ENCODE results near the gene FBLL1. TPM values are rescaled to one million over a fixed set of nuclear protein-coding genes. Genes with fewer than 3 reads are reported as not detected.
"Not testable (repeated sequence)": the region's sequence is repeated elsewhere in the genome, so short reads cannot be mapped to it uniquely, and the experiment has no call there.

The FBLL1 gene
- total RNA-seq, 1 experiment from 2014 or later, result 7.5 TPM

- ChIA-PET CTCF (no interaction called here), POLR2A (no interaction called here)
- Histone ChIP-seq H3K36me3 (ENCODE audit: control insufficient read depth, insufficient read depth, low read length) (no peaks in the 10 kb centered on the region), H3K4me1 (ENCODE audit: control insufficient read depth, insufficient read depth, low read length) (no peaks in the 10 kb centered on the region), H3K4me3 (ENCODE audit: low read depth in 2 of 2, low read length in 2 of 2) (no peak overlapping the region), H3K9me3 (ENCODE audit: control insufficient read depth, insufficient read depth, low read depth, low read length) (no peaks in the 10 kb centered on the region), H3K27ac (ENCODE audit: low read length) (no peak overlapping the region), H3K27me3 (ENCODE audit: control insufficient read depth, insufficient read depth, low read length) (no peaks in the 10 kb centered on the region)
- in situ Hi-C loops (cut with HindIII; ENCODE audit: low pct_unique_long_range_greater_than_20kb, low sequenced_read_pairs), result no loop called here
- ATAC-seq (no peak), DNase-seq (ENCODE audit: low read depth, low spot score) (no peak)
- BruUV-seq (replicated peaks), result no TSS peak
- TF ChIP-seq POLR2AphosphoS5 (IDR thresholded peaks at IDR 0.05; ENCODE audit: low read depth, low read length), result no peak
- no peak for TF ChIP-seq SIN3A (IDR thresholded peaks at IDR 0.05; ENCODE audit: borderline replicate concordance, insufficient read depth, low read depth, low read length)
- no peak for TF ChIP-seq TCF7L2 (IDR thresholded peaks at IDR 0.05; ENCODE audit: low read depth, low read length)
- no peak for TF ChIP-seq CTCF (IDR thresholded peaks at IDR 0.05)
- TF ChIP-seq REST (IDR thresholded peaks at IDR 0.05; ENCODE audit: insufficient read depth in 1 of 2, low read depth in 2 of 2, low read length in 1 of 2), result no peak
- intact Hi-C loops (cut with micrococcal nuclease; ENCODE audit: unreplicated experiment), result no loop called here
These were observed 3.1 kb downstream of the FBLL1 start for GRCh38 chr5:168531987-168532864.

- H3K4me3 ChIP-seq (ENCODE audit: low read depth in 2 of 2, low read length in 2 of 2); in situ Hi-C loops (cut with HindIII; ENCODE audit: low pct_unique_long_range_greater_than_20kb, low sequenced_read_pairs); H3K4me1 ChIP-seq (ENCODE audit: control insufficient read depth, insufficient read depth, low read length); H3K36me3 ChIP-seq (ENCODE audit: control insufficient read depth, insufficient read depth, low read length); H3K9me3 ChIP-seq (ENCODE audit: control insufficient read depth, insufficient read depth, low read depth, low read length); H3K27ac ChIP-seq (ENCODE audit: low read length); POLR2A ChIA-PET; H3K27me3 ChIP-seq (ENCODE audit: control insufficient read depth, insufficient read depth, low read length); DNase-seq (ENCODE audit: low read depth, low spot score); intact Hi-C loops (cut with micrococcal nuclease; ENCODE audit: unreplicated experiment); BruUV-seq (replicated peaks); ATAC-seq: not testable (repeated sequence)
- CTCF ChIA-PET, result interaction anchor here (0.7 kb wide), 1 partner anchor 126 kb away, joined by 4 read pairs; no protein-coding TSS in a partner anchor
These were observed 5.2 kb downstream of the FBLL1 start for GRCh38 chr5:168534351-168534750.

- POLR2A ChIA-PET, result no interaction called here
These were observed 8.1 kb downstream of the FBLL1 start for GRCh38 chr5:168537176-168537575.

More at GRCh38 chr5:168537176-168537575, 8.1 kb downstream of the FBLL1 start:
- Histone ChIP-seq H3K27ac (ENCODE audit: low read length) (no peak overlapping the region), H3K27me3 (ENCODE audit: control insufficient read depth, insufficient read depth, low read length) (no peaks in the 10 kb centered on the region), H3K4me3 (ENCODE audit: low read depth in 2 of 2, low read length in 2 of 2) (no peak overlapping the region), H3K4me1 (ENCODE audit: control insufficient read depth, insufficient read depth, low read length) (no peaks in the 10 kb centered on the region), H3K9me3 (ENCODE audit: control insufficient read depth, insufficient read depth, low read depth, low read length) (no peaks in the 10 kb centered on the region), H3K36me3 (ENCODE audit: control insufficient read depth, insufficient read depth, low read length) (no peaks in the 10 kb centered on the region)
- intact Hi-C loops (cut with micrococcal nuclease; ENCODE audit: unreplicated experiment) (no loop called here), in situ Hi-C loops (cut with HindIII; ENCODE audit: low pct_unique_long_range_greater_than_20kb, low sequenced_read_pairs) (no loop called here)
- no peak for ATAC-seq
- CTCF ChIA-PET, result no interaction called here
- DNase-seq (ENCODE audit: low read depth, low spot score), result no peak
- BruUV-seq (replicated peaks), result no TSS peak
- TF ChIP-seq CTCF (IDR thresholded peaks at IDR 0.05), result no peak
- no peak for TF ChIP-seq REST (IDR thresholded peaks at IDR 0.05; ENCODE audit: insufficient read depth in 1 of 2, low read depth in 2 of 2, low read length in 1 of 2)
- TF ChIP-seq SIN3A (IDR thresholded peaks at IDR 0.05; ENCODE audit: borderline replicate concordance, insufficient read depth, low read depth, low read length), result no peak
- no peak for TF ChIP-seq TCF7L2 (IDR thresholded peaks at IDR 0.05; ENCODE audit: low read depth, low read length)
- no peak for TF ChIP-seq POLR2AphosphoS5 (IDR thresholded peaks at IDR 0.05; ENCODE audit: low read depth, low read length)

Data from Panc1 (cell line).